ENCODE measurements around the gene C14orf180.

GRCh38 chr14:104635717-104636116 is 56.2 kb downstream of the C14orf180 start:
- TF ChIP-seq CTCF (conservative IDR thresholded peaks at IDR 0.05 in 1 of 2, IDR thresholded peaks at IDR 0.05 in 1 of 2; ENCODE audit: low read depth in 1 of 2, low read length in 2 of 2), result no peak
- no peak for TF ChIP-seq EZH2 (IDR thresholded peaks at IDR 0.05; ENCODE audit: low read length, missing control alignments)
